Stimulated activated CD8-positive, alpha-beta memory T cell treated with anti-CD3 and anti-CD28 coated beads, Interleukin-4, amount 100 ng/mL, for 24 hours (primary cell): Measurements from ENCODE around the gene LSMEM2.
"Not testable (repeated sequence)": the region's sequence is repeated elsewhere in the genome, so short reads cannot be mapped to it uniquely, and the experiment has no call there.

Experiments
- DNase-seq: peaks from one replicate; pipeline ENCODE4 v3.0.0-alpha.2; 2020; ENCODE audit warnings: low read depth

The LSMEM2 gene

DNA sequence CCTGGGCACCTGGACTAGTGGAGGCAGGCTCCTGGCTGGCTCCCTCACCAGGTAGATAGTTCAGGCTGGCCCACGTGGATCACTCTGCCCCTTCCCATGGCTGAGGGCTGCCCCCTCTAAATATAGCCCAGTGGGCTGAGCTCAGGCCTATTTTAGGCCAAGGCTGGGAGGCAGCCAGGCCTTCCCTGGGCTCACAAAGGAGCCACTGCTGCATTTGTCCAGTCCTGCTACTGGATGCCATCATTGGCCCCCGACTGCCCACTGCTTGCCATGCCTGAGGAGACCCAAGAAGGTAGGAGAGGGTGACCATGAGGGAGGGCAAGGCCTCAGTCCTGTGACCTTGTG is at the start of gene LSMEM2:
Gene LSMEM2, plus strand, starts transcription at position 208 of the 345 bp plus-strand sequence. Its CDS starts 27 bp downstream, at position 235.
- no peak for DNase-seq

GRCh38 chr3:50229490-50229889 is 49.4 kb upstream of the LSMEM2 start:
- DNase-seq = no peak

GRCh38 chr3:50230104-50230793 is 48.6 kb upstream of the LSMEM2 start:
- no peak for DNase-seq

DNA sequence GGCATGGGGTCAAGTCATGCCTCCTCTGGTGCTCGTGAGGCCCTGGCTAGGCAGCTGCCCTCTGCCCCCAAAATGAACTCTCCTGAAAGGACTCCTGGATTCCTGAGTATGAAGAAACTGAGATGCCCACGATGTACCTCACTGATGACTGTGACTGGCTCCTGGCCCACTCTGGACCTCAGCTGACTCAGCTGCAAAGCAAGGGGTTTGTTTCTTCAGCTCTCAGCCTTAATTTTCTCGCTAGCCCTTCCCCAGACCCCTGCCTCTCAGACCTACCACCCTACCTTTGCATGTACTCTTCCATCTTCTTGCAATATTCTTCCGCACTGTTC is 48.1 kb upstream of the LSMEM2 start:
- no peak for DNase-seq

GRCh38 chr3:50231581-50231980 is 47.3 kb upstream of the LSMEM2 start:
- DNase-seq = no peak

DNA sequence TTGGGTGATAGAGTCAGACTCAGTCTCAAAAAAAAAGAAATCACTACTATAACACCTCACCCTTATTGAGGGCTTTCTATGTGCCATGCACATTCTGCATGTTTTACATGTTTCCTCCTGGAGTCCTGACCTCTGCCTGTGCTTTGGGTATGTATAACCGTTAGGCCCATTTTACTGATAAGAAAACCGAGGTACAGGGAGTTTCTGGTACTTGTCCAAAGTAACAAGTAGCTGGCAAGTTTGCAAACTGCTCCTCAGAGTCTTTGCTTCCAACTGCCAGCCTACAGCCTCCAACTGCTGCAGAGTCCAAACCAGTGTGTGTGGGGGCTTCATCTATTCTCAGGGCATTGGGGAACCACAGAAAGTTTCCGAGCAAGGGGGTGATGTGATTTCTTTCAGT is 46.6 kb upstream of the LSMEM2 start:
- DNase-seq = no peak

GRCh38 chr3:50233176-50233575 is 45.7 kb upstream of the LSMEM2 start:
- DNase-seq = no peak

DNA sequence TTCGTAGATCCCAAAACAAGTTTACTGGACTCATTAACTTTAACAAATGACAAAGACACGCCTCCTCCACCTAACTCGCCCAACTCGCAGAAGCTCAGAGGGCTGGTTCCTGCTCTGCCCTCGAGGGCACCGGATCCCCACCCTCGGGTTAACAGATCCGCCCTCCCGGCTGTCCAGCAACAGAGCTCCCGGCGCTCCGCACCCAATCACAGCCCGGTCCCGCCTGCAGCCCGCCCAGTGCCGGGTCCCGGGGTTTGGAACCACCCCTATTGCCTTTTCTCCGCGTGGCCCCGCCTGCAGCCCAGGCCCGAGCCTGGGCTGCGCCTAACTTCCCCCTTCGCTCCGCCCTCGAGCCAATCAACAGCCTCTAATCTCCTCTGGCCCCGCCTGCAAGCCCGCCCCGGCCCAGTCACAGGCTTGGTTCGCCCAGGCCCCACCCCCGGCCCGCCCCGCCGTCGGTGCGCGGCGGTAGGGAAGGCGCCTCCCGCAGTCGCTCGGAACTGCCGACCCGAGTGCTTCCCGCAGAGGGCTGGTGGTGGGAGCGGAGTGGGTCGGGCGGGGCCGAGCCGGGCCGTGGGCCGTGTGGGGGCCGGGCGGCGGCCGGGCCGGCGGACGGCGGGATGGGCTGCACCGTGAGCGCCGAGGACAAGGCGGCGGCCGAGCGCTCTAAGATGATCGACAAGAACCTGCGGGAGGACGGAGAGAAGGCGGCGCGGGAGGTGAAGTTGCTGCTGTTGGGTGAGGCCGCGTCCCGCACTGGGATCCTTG is 43.0 kb upstream of the LSMEM2 start, which contains the start of gene GNAI2:
Gene GNAI2, plus strand, starts transcription at position 489 of the 768 bp plus-strand sequence. Its CDS starts 132 bp downstream, at position 621.
- peak; percentile 99 for DNase-seq

DNA sequence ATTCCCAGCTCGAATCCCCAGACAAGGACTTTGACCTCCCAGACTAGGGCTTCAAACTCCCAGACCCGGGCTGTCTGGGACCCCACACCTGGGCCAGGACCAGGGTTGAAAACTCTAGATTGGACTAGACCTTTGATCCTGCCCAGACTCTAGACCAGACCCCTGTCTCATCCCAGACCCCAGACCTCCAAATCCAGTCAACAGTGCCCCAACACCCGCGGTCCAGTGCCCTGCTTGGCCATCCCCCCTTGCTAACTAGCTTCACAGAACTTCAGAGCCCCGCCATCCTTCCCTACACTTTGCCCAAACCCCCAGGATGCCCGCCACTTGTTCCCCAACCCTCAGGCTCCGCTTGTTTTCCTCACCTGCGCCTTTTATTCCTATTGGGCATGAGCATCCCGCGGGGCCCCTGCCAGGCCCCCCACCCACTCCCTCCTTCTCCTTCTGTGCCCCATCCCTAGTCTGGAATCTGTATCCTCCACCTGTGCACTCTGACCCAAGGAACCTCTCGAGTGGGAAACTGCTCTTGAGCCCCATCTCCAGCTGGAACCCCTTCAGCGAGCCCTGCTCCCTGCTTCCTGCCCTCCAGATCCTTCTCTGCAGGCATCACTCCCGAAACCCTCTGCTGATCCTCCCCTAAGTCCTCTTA is 42.3 kb upstream of the LSMEM2 start:
- no peak for DNase-seq

GRCh38 chr3:50237133-50237651 is 41.7 kb upstream of the LSMEM2 start:
- no peak for DNase-seq

- DNase-seq = peak; percentile 84
Observed at GRCh38 chr3:50237754-50238548, 40.9 kb upstream of the LSMEM2 start.

DNA sequence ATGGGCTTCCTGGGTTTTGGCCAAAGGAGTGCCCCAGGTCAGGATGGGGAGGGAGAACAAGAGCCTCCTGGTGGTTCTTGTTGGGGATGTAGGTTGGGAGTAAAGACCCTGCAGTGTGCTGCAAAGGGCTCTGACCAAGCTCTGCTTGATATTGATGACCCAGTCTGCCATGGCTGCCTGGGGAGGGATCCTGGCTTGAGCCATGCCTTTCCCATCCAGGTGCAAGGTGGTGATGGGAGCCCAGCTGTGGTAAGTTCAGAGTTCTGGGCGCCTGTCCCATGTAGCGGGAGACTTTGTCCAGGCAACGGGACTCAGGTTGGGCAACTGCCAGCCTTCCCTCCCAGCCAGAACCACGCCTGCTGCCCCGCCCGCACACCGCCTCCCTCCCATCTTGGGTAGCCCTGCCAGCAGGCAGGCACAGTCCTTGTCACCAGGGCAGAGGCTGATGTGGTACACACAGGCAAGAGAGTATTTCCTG is 40.3 kb upstream of the LSMEM2 start:
- no peak for DNase-seq

DNA sequence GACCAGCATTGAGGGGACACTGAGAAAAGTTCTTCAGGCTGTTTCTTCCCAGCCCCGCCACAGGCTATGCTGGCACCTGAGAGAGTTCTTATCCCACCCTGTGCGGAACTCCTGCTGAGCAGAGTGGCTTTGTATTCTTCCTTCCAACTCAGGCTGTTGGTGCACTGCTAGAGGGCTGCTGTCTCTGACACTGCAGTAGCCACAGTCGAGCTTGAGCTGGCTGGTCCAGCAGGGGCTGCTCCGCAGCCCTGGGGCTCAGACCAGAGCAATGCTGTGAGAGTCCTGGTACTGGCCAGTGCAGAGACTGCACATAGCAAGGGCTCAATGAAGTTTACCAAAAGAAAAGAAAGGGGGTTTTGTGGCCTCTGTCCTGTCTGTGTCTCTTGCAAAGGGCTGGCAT is 39.2 kb upstream of the LSMEM2 start:
- DNase-seq = no peak

DNA sequence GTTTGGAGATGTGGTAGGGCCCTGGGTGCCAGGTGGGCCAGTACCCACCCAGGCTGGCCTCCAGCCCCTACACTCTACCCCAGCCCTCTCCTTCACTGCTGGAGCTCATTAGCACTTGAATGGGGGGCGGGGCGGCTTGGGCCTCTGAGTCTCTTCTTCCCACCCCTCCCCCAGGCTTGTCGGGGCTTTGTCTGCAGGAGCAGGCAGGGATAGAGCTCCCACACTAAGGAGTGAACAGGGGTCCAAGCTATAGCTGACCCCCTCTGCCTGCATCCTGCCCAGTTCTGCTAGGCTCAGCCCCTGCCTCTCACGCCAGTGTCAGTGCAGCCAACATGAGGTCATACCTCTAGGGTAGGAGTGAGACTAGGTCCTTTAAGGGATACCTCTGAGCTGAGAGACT is 37.7 kb upstream of the LSMEM2 start:
- DNase-seq = no peak

DNA sequence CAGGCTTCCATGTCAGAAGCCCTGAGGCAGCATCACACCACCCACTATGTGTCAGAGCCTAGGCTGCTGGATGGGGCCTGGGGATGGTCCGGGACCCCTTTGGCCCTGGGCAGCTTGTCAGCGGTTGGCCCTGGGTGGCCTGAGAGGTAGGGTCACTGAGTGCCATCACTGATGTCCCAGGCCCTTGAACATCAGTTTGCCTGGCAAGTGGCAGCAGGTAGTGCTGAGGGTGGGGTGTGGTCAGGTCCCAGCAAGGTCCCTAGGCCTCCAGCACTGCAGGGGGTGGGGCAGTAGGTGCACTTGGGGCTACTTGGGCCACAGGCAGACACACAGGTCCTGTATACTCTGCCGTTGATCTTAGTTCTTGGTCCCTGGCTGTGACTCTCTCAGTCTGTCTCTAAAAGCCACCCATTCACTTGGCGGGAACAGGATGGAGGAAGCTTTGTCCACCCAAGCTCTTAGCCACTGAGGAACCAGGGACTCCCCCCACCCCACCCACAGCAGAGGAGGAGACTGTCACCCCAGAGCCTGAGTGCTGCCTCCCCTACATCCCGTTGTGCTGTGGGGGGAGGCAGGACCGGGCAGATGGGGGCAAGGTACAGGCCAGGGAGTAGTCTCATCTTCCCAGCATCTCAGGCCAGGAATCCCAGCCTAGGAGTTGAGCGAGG is 37.0 kb upstream of the LSMEM2 start:
- no peak for DNase-seq

DNA sequence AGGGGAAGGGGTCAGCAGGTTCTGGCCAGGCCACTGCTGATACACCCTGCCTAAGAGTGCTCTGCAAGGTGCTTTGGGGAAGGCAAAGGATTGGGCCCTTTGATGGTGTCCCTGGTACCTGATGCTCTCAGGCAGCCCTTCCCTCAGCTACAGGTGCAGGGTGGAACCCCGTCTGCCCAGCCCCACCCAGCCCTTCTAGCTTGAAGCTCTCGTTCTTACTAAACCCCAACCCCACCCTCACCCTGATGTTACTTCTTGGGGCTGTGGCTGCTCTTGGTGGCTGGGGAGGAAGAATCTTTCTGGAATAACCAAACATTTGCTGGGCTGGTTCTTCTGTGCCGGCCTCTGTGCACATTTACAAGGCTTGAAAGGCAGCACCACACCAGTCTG is 36.5 kb upstream of the LSMEM2 start:
- no peak for DNase-seq

DNA sequence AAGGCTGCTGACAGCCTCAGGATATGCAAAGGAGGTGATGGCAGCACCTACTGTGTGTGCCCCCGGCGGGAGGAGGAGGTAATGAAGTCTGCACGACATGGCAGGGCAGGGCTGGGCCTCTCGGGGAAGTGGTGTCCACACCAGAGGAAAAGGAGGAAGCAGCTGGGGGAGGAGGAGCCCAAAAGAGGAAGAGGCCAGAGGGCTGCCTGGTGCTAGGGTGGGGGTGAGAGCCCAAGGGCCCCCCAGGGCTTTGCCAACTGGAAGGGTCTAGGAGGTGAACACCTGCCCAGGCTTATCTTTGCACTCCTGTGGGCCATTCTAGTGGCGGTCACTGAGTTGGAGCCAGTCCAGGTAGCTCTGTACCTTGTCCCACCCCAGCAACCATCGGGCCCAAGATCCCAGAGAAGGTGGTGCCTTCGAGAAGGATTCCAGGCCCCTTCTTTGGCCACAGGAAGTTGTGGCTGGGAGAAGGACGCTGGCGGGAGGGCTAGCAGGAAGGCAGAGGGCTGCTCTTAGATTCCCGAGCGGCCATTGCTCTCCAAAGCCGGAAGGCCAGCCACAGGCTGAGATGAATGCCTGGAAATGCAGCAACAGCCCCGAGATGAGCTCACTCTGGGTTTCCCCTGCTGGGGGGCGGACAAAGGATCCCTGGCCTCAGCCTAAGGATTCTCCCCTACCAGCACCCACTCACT is 35.9 kb upstream of the LSMEM2 start:
- DNase-seq = no peak

DNA sequence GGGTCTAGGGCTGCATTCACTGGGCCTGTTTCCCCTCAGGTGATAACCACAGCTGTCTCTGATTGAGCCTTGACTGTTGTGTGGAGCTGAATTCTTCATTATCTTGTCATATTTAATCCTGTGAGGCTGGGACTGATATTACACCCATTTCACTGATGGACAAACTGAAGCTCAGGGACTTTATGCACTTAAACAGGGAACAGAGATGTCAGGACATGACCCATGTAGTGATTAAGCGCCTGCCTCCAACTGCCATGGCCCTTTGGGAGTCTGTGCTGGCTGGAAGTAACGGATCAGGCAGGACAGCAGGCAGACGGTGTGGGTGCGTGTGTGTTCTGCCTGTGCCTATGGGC is 35.4 kb upstream of the LSMEM2 start:
- DNase-seq = no peak

DNA sequence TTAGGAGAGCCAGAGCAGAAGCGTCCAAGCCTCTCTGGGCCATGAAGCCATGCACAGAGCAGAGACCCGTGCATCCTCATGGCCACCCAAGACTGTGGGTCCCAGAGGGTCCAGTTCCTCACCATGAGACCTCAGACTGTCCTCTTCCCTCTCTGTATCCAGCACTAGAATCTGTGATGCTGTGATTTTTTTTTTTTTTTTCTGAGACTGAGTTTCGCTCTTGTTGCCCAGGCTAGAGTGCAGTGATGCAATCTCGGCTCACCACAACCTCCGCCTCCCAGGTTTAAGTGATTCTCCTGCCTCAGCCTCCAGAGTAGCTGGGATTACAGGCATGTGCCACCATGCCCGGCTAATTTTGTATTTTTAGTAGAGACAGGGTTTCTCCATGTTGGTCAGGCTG is 34.1 kb upstream of the LSMEM2 start:
- DNase-seq = not testable (repeated sequence)

GRCh38 chr3:50245251-50245745 is 33.6 kb upstream of the LSMEM2 start:
- no peak for DNase-seq
